HepG2 (cell line): ENCODE measurements around the gene IL36B. TPM values are rescaled to one million over a fixed set of nuclear protein-coding genes. Genes with fewer than 3 reads are reported as not detected.

ENCODE experiments used
- AHR ChIP-seq: IDR thresholded peaks from 2 replicates; pipeline ENCODE4 v1.6.1; 2018; ENCODE audit warnings: missing genetic modification reagents, missing compliant biosample characterization
- ARID2 ChIP-seq: sonication (generic); formaldehyde crosslinking; IDR thresholded peaks from 2 replicates; pipeline ENCODE4 v1.8.1; 2022; ENCODE audit warnings: mild to moderate bottlenecking, missing genetic modification reagents, borderline replicate concordance
- CEBPG ChIP-seq: IDR thresholded peaks from 2 replicates; pipeline ENCODE4 v1.6.1; 2016
- CERS6 ChIP-seq: sonication (generic); formaldehyde crosslinking; IDR thresholded peaks from 2 replicates; pipeline ENCODE4 v1.5.0; 2020; ENCODE audit warnings: missing genetic modification reagents
- DNMT3B ChIP-seq: conservative IDR thresholded peaks from 2 replicates; pipeline ENCODE4 v1.6.1; 2016; ENCODE audit warnings: missing biosample characterization, control low read depth
- FOXO1 ChIP-seq: sonication (generic); formaldehyde crosslinking; IDR thresholded peaks from 2 replicates; pipeline ENCODE4 v1.4.0; 2020; ENCODE audit warnings: missing genetic modification reagents
- GZF1 ChIP-seq: sonication (generic); formaldehyde crosslinking; IDR thresholded peaks from 2 replicates; pipeline ENCODE4 v1.5.1; 2020; ENCODE audit warnings: mild to moderate bottlenecking, missing genetic modification reagents
- IKZF5 ChIP-seq: IDR thresholded peaks from 2 replicates; pipeline ENCODE4 v1.6.1; 2018; ENCODE audit warnings: missing genetic modification reagents, mild to moderate bottlenecking, missing compliant biosample characterization
- KDM2A ChIP-seq: sonication (generic); formaldehyde crosslinking; IDR thresholded peaks from 2 replicates; pipeline ENCODE4 v1.4.0; 2020; ENCODE audit warnings: low read depth, missing genetic modification reagents, borderline replicate concordance
- KDM3A ChIP-seq: IDR thresholded peaks from 2 replicates; pipeline ENCODE4 v1.6.1; 2018; ENCODE audit warnings: low read depth, missing compliant biosample characterization
- SALL1 ChIP-seq: sonication (generic); formaldehyde crosslinking; IDR thresholded peaks from 2 replicates; pipeline ENCODE4 v1.8.0; 2022; ENCODE audit warnings: mild to moderate bottlenecking, missing genetic modification reagents
- SAP130 ChIP-seq: IDR thresholded peaks from 2 replicates; pipeline ENCODE4 v1.6.1; 2016; ENCODE audit warnings: low read depth
- SNRNP70 ChIP-seq: fragments of 200-400 bp; formaldehyde crosslinking; IDR thresholded peaks from 2 replicates; pipeline ENCODE4 v1.6.1; 2017; ENCODE audit warnings: mild to moderate bottlenecking, low read depth, low read length, moderate library complexity
- TFDP1 ChIP-seq: IDR thresholded peaks from 2 replicates; pipeline ENCODE4 v1.6.1; 2016; ENCODE audit warnings: missing compliant biosample characterization, missing genetic modification reagents, borderline replicate concordance
- XRCC5 ChIP-seq: fragments of 200-400 bp; formaldehyde crosslinking; optimal IDR thresholded peaks from 2 replicates; pipeline ENCODE3; 2017; ENCODE audit warnings: mild to moderate bottlenecking, low read length
- ZFY ChIP-seq: sonication (generic); formaldehyde crosslinking; IDR thresholded peaks from 2 replicates; pipeline ENCODE4 v1.4.0; 2020; ENCODE audit warnings: missing genetic modification reagents
- ZKSCAN8 ChIP-seq: IDR thresholded peaks from 2 replicates; pipeline ENCODE4 v1.6.1; 2016; ENCODE audit warnings: borderline replicate concordance, missing genetic modification reagents, missing compliant biosample characterization
- ZNF317 ChIP-seq: sonication (generic); formaldehyde crosslinking; IDR thresholded peaks from 2 replicates; pipeline ENCODE4 v1.5.0; 2020; ENCODE audit warnings: mild to moderate bottlenecking, missing genetic modification reagents
- ZNF33A ChIP-seq: sonication (generic); formaldehyde crosslinking; IDR thresholded peaks from 2 replicates; pipeline ENCODE4 v1.5.1; 2020; ENCODE audit warnings: missing genetic modification reagents, mild to moderate bottlenecking, moderate library complexity, borderline replicate concordance
- ZNF615 ChIP-seq: sonication (generic); formaldehyde crosslinking; IDR thresholded peaks from 2 replicates; pipeline ENCODE4 v1.5.0; 2020; ENCODE audit warnings: mild to moderate bottlenecking, missing genetic modification reagents, borderline replicate concordance
- ZNF629 ChIP-seq: sonication (generic); formaldehyde crosslinking; conservative IDR thresholded peaks from 2 replicates; pipeline ENCODE4 v1.5.0; 2020; ENCODE audit warnings: missing genetic modification reagents
- ZNF747 ChIP-seq: sonication (generic); formaldehyde crosslinking; IDR thresholded peaks from 2 replicates; pipeline ENCODE4 v1.8.1; 2023; ENCODE audit warnings: missing genetic modification reagents, mild to moderate bottlenecking, borderline replicate concordance
- ZNF772 ChIP-seq: sonication (generic); formaldehyde crosslinking; IDR thresholded peaks from 2 replicates; pipeline ENCODE4 v1.5.0; 2020; ENCODE audit warnings: mild to moderate bottlenecking, missing genetic modification reagents
- ZNF782 ChIP-seq: sonication (generic); formaldehyde crosslinking; IDR thresholded peaks from 2 replicates; pipeline ENCODE4 v1.4.0; 2020; ENCODE audit warnings: missing genetic modification reagents, mild to moderate bottlenecking, borderline replicate concordance
- polyA plus RNA-seq, 8 experiments: library from polyadenylated mRNA; depleted of rRNA in 3 of 8; stranded (reverse) in 7 of 8; unstranded in 1 of 8; fragments of >200 nt; fragmentation: Illumina TruSeq in 4 of 8; extraction: Trizol in 4 of 8; gene quantifications; 2 replicates each; pipeline versions ENCODE4 v1.2.1 to v1.2.3, GENCODE V29; 2011 to 2016; ENCODE audit warnings: low read depth in 4 of 8, missing spikeins in 1 of 8, mixed read lengths in 1 of 8; ENCODE audit not compliant: insufficient read depth in 1 of 8
- total RNA-seq, 5 experiments: library from RNA; depleted of rRNA; stranded (reverse); fragments of >200 nt; fragmentation: Illumina TruSeq; extraction: Trizol; gene quantifications; 2 replicates each; pipeline ENCODE4 v1.2.3, GENCODE V29; 2016; ENCODE audit warnings: low read depth in 1 of 5
- TF ChIP-seq, protein P1 (sequence below): sonication (generic); formaldehyde crosslinking; IDR thresholded peaks from 2 replicates; pipeline ENCODE4 v1.4.0; 2020; ENCODE audit warnings: missing genetic modification reagents; ENCODE audit errors: not compliant biosample characterization
- TF ChIP-seq, protein P2 (sequence below): sonication (generic); formaldehyde crosslinking; IDR thresholded peaks from 2 replicates; pipeline ENCODE4 v1.5.1; 2020; ENCODE audit warnings: missing genetic modification reagents, mild to moderate bottlenecking, borderline replicate concordance

IL36B gene
- total and polyA plus RNA-seq, 2 of the 13 experiments (the other 11 are each of a cell fraction or from before 2014, with no cell fraction given), result not detected

DNA sequence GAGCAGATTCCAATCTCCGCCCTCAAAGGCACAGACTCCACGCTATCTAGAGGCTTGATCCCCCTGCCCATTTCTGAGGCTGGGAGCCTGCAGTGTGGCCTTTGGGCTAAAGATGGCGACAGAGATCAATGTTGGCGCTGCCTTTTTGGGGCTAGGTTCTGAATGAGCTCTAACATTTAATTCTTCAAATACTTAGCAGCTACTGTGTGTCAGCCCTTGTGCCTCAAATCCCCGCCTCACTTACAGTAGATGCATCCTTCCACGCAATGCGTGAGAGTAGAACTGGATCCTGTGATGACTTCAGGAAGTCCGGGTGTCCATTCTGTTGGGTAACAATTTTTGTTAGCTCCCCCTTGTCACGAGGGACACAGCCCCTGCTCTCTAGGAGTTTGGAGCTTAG is 27.5 kb upstream of the IL36B start (continued):
- TF ChIP-seq, protein P1, sequence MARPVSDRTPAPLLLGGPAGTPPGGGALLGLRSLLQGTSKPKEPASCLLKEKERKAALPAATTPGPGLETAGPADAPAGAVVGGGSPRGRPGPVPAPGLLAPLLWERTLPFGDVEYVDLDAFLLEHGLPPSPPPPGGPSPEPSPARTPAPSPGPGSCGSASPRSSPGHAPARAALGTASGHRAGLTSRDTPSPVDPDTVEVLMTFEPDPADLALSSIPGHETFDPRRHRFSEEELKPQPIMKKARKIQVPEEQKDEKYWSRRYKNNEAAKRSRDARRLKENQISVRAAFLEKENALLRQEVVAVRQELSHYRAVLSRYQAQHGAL (CRISPR knock-in tag), result no peak
- no peak for TF ChIP-seq TFDP1 (CRISPR knock-in tag)
- TF ChIP-seq ZFY (CRISPR knock-in tag), result no peak
- TF ChIP-seq CEBPG (CRISPR knock-in tag), result peak; percentile 24; the same call in 1 of the 2 replicates
- TF ChIP-seq CERS6 (CRISPR knock-in tag), result no peak
- TF ChIP-seq ZNF33A (CRISPR knock-in tag), result no peak
- TF ChIP-seq ARID2 (CRISPR knock-in tag), result no peak
- TF ChIP-seq XRCC5, result peak; percentile 69
- TF ChIP-seq AHR (CRISPR knock-in tag), result 0 out of 2 replicates have a peak, but pooled peaks have one; percentile 60
- peak; percentile 77 for TF ChIP-seq KDM3A (CRISPR knock-in tag)
- peak; percentile 67; the same call in 1 of the 2 replicates for TF ChIP-seq IKZF5 (CRISPR knock-in tag)
- TF ChIP-seq ZNF629 (CRISPR knock-in tag), result no peak
- peak; percentile 74 for TF ChIP-seq KDM2A (CRISPR knock-in tag)
- 0 out of 2 replicates have a peak, but pooled peaks have one; percentile 46 for TF ChIP-seq ZKSCAN8
- no peak for TF ChIP-seq ZNF615 (CRISPR knock-in tag)
- peak; percentile 48; the same call in 1 of the 2 replicates for TF ChIP-seq ZNF782 (CRISPR knock-in tag)
- no peak for TF ChIP-seq SNRNP70
- TF ChIP-seq, protein P2, sequence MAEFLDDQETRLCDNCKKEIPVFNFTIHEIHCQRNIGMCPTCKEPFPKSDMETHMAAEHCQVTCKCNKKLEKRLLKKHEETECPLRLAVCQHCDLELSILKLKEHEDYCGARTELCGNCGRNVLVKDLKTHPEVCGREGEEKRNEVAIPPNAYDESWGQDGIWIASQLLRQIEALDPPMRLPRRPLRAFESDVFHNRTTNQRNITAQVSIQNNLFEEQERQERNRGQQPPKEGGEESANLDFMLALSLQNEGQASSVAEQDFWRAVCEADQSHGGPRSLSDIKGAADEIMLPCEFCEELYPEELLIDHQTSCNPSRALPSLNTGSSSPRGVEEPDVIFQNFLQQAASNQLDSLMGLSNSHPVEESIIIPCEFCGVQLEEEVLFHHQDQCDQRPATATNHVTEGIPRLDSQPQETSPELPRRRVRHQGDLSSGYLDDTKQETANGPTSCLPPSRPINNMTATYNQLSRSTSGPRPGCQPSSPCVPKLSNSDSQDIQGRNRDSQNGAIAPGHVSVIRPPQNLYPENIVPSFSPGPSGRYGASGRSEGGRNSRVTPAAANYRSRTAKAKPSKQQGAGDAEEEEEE (CRISPR knock-in tag), result no peak
- peak; percentile 46; the same call in 1 of the 2 replicates for TF ChIP-seq ZNF747 (CRISPR knock-in tag)
- peak; percentile 11; the same call in 1 of the 2 replicates for TF ChIP-seq SAP130 (CRISPR knock-in tag)
- TF ChIP-seq DNMT3B (CRISPR knock-in tag), result 0 out of 2 replicates have a peak, but pooled peaks have one; percentile 36
- TF ChIP-seq SALL1 (CRISPR knock-in tag), result peak; percentile 63; the same call in 1 of the 2 replicates
- TF ChIP-seq FOXO1 (CRISPR knock-in tag), result 0 out of 2 replicates have a peak, but pooled peaks have one; percentile 28
- no peak for TF ChIP-seq GZF1 (CRISPR knock-in tag)
- peak; percentile 62; the same call in 1 of the 2 replicates for TF ChIP-seq ZNF317 (CRISPR knock-in tag)
- TF ChIP-seq ZNF772 (CRISPR knock-in tag), result no peak
